Measurements from ENCODE around the gene C2orf72. TPM values are rescaled to one million over a fixed set of nuclear protein-coding genes. Genes with fewer than 3 reads are reported as not detected.
A peak's percentile ranks its signal among the peaks of the same experiment; 100 is the strongest.
"Not testable (repeated sequence)": the region's sequence is repeated elsewhere in the genome, so short reads cannot be mapped to it uniquely, and the experiment has no call there.

C2orf72 gene
- 27.7 TPM for total RNA-seq

GRCh38 chr2:231037202-231037730, at the start of gene C2orf72:
Gene C2orf72 (plus strand): TSS chr2:231037523. CDS start chr2:231037566, 43 bp downstream.
- no peak for FAIRE-seq
- DNase-seq (ENCODE audit: low spot score in 2 of 2), result peak; percentile 69 to 76

- DNase-seq (ENCODE audit: low spot score in 2 of 2) (no peak), FAIRE-seq (no peak)
Observed at GRCh38 chr2:230989731-230990130, 47.6 kb upstream of the C2orf72 start.

GRCh38 chr2:230990131-230990898, 47.0 kb upstream of the C2orf72 start:
- no peak for DNase-seq (ENCODE audit: low spot score in 2 of 2)
- no peak for FAIRE-seq

- FAIRE-seq (no peak), DNase-seq (ENCODE audit: low spot score in 2 of 2) (no peak)
Observed at GRCh38 chr2:230990899-230991150, 46.5 kb upstream of the C2orf72 start.

GRCh38 chr2:230991598-230991997, 45.7 kb upstream of the C2orf72 start:
- FAIRE-seq (no peak), DNase-seq (ENCODE audit: low spot score in 2 of 2) (no peak)

GRCh38 chr2:230995821-230996220, 41.5 kb upstream of the C2orf72 start, which contains the start of gene SPATA3:
Gene SPATA3 (plus strand): TSS chr2:230996121. CDS start chr2:230996234, 113 bp downstream.
- FAIRE-seq, result no peak
- no peak for DNase-seq (ENCODE audit: low spot score in 2 of 2)

- no peak for DNase-seq (ENCODE audit: low spot score in 2 of 2)
Observed at GRCh38 chr2:230996661-230997060, 40.7 kb upstream of the C2orf72 start.

GRCh38 chr2:230998882-230999281, 38.4 kb upstream of the C2orf72 start:
- FAIRE-seq, result no peak
- DNase-seq (ENCODE audit: low spot score in 2 of 2), result no peak

More at GRCh38 chr2:230996661-230997060, 40.7 kb upstream of the C2orf72 start:
- no peak for FAIRE-seq

- DNase-seq (ENCODE audit: low spot score in 2 of 2), result no peak
- FAIRE-seq, result no peak
Observed at GRCh38 chr2:230999477-230999876, 37.8 kb upstream of the C2orf72 start.

GRCh38 chr2:231000211-231000904, 37.0 kb upstream of the C2orf72 start:
- no peak for FAIRE-seq

GRCh38 chr2:231001036-231001435, 36.3 kb upstream of the C2orf72 start:
- DNase-seq (ENCODE audit: low spot score in 2 of 2) (no peak), FAIRE-seq (no peak)

More at GRCh38 chr2:231000211-231000904, 37.0 kb upstream of the C2orf72 start:
- DNase-seq (ENCODE audit: low spot score in 2 of 2), result no peak

GRCh38 chr2:231001921-231002320, 35.4 kb upstream of the C2orf72 start:
- FAIRE-seq, result no peak

GRCh38 chr2:231002641-231003040, 34.7 kb upstream of the C2orf72 start:
- DNase-seq (ENCODE audit: low spot score in 2 of 2) (no peak), FAIRE-seq (no peak)

More at GRCh38 chr2:231001921-231002320, 35.4 kb upstream of the C2orf72 start:
- DNase-seq (ENCODE audit: low spot score in 2 of 2), result no peak

- DNase-seq (ENCODE audit: low spot score in 2 of 2) (no peak), FAIRE-seq (no peak)
Observed at GRCh38 chr2:231003186-231003585, 34.1 kb upstream of the C2orf72 start.

GRCh38 chr2:231004930-231005329, 32.4 kb upstream of the C2orf72 start:
- not testable (repeated sequence) for FAIRE-seq; DNase-seq (ENCODE audit: low spot score in 2 of 2)

GRCh38 chr2:231007286-231008098, 29.8 kb upstream of the C2orf72 start:
- no peak for FAIRE-seq
- DNase-seq (ENCODE audit: low spot score in 2 of 2), result no peak

- FAIRE-seq (no peak), DNase-seq (ENCODE audit: low spot score in 2 of 2) (no peak)
Observed at GRCh38 chr2:231008131-231008530, 29.2 kb upstream of the C2orf72 start.

GRCh38 chr2:231009236-231009919, 27.9 kb upstream of the C2orf72 start:
- no peak for FAIRE-seq
- no peak for DNase-seq (ENCODE audit: low spot score in 2 of 2)

GRCh38 chr2:231010201-231010730, 27.1 kb upstream of the C2orf72 start:
- no peak for FAIRE-seq
- DNase-seq (ENCODE audit: low spot score in 2 of 2), result no peak

- DNase-seq (ENCODE audit: low spot score in 2 of 2), result no peak
- FAIRE-seq, result no peak
Observed at GRCh38 chr2:231011526-231011925, 25.8 kb upstream of the C2orf72 start.
